Ishikawa (cell line): ENCODE results near the gene EXOSC5.

ENCODE experiments used
- EGR1 ChIP-seq: IDR thresholded peaks from 2 replicates; pipeline ENCODE4 v1.6.1; 2012
- RAD21 ChIP-seq: IDR thresholded peaks from 2 replicates; pipeline ENCODE4 v1.6.1; 2012; ENCODE audit warnings: low read depth
- TF ChIP-seq, protein P1 (sequence below): IDR thresholded peaks from 2 replicates; pipeline ENCODE4 v1.6.1; 2012; ENCODE audit warnings: low read depth, mild to moderate bottlenecking

DNA sequence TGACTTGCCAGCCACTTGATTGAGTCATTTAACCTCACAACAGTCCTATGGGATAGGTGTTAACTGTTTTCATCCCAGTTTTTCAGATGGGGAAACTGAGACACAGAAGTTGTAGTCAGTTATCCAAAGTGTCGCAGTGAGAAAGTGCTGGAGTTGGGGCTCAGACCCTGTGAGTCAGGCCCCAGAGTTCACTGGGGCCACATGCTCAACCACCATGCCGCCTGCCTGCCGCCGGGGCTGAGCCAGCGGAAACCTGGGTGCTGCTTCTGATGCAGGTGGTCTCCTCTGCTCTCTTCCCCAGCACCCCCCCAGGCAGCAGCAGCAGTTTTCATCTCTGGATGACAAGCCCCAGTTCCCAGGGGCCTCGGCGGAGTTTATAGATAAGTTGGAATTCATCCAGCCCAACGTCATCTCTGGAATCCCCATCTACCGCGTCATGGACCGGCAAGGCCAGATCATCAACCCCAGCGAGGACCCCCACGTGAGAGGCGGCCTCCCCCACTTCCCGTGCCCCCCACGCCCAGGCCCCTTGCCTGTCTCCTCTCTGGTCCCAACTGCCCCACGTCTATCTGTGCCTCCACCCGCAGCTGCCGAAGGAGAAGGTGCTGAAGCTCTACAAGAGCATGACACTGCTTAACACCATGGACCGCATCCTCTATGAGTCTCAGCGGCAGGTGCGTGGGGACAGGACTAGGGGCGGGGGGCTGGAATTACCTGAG is 13.3 kb upstream of the EXOSC5 start:
- TF ChIP-seq, protein P1, sequence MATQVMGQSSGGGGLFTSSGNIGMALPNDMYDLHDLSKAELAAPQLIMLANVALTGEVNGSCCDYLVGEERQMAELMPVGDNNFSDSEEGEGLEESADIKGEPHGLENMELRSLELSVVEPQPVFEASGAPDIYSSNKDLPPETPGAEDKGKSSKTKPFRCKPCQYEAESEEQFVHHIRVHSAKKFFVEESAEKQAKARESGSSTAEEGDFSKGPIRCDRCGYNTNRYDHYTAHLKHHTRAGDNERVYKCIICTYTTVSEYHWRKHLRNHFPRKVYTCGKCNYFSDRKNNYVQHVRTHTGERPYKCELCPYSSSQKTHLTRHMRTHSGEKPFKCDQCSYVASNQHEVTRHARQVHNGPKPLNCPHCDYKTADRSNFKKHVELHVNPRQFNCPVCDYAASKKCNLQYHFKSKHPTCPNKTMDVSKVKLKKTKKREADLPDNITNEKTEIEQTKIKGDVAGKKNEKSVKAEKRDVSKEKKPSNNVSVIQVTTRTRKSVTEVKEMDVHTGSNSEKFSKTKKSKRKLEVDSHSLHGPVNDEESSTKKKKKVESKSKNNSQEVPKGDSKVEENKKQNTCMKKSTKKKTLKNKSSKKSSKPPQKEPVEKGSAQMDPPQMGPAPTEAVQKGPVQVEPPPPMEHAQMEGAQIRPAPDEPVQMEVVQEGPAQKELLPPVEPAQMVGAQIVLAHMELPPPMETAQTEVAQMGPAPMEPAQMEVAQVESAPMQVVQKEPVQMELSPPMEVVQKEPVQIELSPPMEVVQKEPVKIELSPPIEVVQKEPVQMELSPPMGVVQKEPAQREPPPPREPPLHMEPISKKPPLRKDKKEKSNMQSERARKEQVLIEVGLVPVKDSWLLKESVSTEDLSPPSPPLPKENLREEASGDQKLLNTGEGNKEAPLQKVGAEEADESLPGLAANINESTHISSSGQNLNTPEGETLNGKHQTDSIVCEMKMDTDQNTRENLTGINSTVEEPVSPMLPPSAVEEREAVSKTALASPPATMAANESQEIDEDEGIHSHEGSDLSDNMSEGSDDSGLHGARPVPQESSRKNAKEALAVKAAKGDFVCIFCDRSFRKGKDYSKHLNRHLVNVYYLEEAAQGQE = no peak
- TF ChIP-seq RAD21 (no peak), EGR1 (no peak)
